ENCODE data around the gene COG5. TPM values are rescaled to one million over a fixed set of nuclear protein-coding genes. Genes with fewer than 3 reads are reported as not detected.

COG5 gene
- total and polyA plus RNA-seq, 2 of the 8 experiments (the other 6 are each of a cell fraction or from before 2014, with no cell fraction given), result 10.5 to 28.1 TPM

DNA sequence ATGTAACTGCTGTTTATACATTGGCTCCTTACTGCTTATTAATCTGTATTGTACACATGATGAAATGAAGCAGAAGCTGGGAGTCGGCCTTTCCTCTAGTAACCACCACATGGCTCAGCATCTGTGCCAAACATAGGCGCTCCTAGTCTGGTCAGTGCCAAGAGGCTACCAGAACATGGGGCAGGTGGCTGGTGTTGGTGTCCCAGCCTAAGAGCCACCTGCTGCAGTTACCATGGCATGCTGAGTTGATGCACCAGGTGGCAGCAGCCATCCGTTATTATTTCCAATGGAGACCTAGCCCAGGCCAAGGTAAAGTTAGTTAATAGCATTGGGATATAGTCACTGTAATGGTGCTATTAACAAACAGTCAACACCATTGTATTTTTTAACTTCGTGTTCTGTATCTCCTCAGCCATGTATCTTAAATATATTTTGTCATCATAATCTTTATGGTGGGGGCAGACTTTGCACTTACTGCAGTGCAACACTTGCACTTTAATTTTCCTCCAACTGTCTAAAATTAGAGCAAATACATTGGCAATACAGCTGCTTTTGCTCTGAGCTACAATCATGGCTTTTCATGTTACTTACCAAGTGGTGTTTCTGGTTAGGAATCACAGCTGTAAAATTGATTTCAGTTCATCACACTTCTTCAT lies 361.8 kb downstream of the COG5 start:
- Histone ChIP-seq H2BK120ac (replicated peaks; ENCODE audit: low read depth, low read length) (no peak overlapping the region), H3K23me2 (ENCODE audit: low read depth, low read length) (no peaks in the 10 kb centered on the region), H3K4me3 (ENCODE audit: extremely low read depth in 1 of 4, insufficient read depth in 2 of 4, low read depth in 3 of 4, low read length in 4 of 4) (no peak overlapping the region), H3K9me3 (ENCODE audit: insufficient read depth in 2 of 2, low read depth in 1 of 2, low read length in 1 of 2) (no peaks in the 10 kb centered on the region), H3K4me1 (replicated peaks in 1 of 4; ENCODE audit: control insufficient read depth in 3 of 4, insufficient read depth in 4 of 4, low read length in 3 of 4) (no peaks in the 10 kb centered on the region), H2BK20ac (ENCODE audit: low read length) (no peak overlapping the region), H2BK5ac (ENCODE audit: low read depth, low read length) (no peak overlapping the region), H3K27me3 (replicated peaks in 1 of 4; ENCODE audit: control insufficient read depth in 3 of 4, extremely low read depth in 1 of 4, insufficient read depth in 3 of 4, low read length in 3 of 4) (no peaks in the 10 kb centered on the region), H3K9ac (replicated peaks in 1 of 4; ENCODE audit: extremely low read depth in 1 of 4, low read depth in 3 of 4, low read length in 3 of 4) (no peak overlapping the region), H3K4ac (replicated peaks; ENCODE audit: insufficient read length, low read depth, low read length) (no peak overlapping the region), H3K79me1 (ENCODE audit: low read depth, low read length) (no peaks in the 10 kb centered on the region), H3K23ac (ENCODE audit: insufficient read length) (no peak overlapping the region), H4K91ac (replicated peaks; ENCODE audit: insufficient read length, low read length) (no peak overlapping the region), H4K8ac (ENCODE audit: extremely low read depth, insufficient read depth, low read length) (no peak overlapping the region), H3K56ac (replicated peaks; ENCODE audit: insufficient read length, low read depth, low read length) (no peak overlapping the region), H3K18ac (ENCODE audit: extremely low read depth, low read length) (no peak overlapping the region), H2AK5ac (ENCODE audit: low read depth, low read length) (no peak overlapping the region), H3K27ac (ENCODE audit: low read depth, low read length) (no peak overlapping the region), H3K79me2 (ENCODE audit: control insufficient read depth in 1 of 2, insufficient read depth in 2 of 2, low read length in 2 of 2) (no peaks in the 10 kb centered on the region), H2AFZ (ENCODE audit: low read length) (no peak overlapping the region), H2BK15ac (ENCODE audit: low read length) (no peak overlapping the region), H3K36me3 (ENCODE audit: control insufficient read depth in 2 of 4, insufficient read depth in 4 of 4, low read length in 3 of 4) (peaks cover 5 to 38% (median 9%) of the 10 kb centered on the region in 4 experiments), H4K5ac (ENCODE audit: insufficient read length, low read depth, low read length) (no peak overlapping the region), H2BK12ac (ENCODE audit: low read depth, low read length) (no peak overlapping the region), H4K20me1 (replicated peaks in 1 of 2; ENCODE audit: control insufficient read depth in 1 of 2, insufficient read depth in 2 of 2, low read length in 2 of 2) (peaks cover 0 to 3% of the 10 kb centered on the region in 2 experiments), H3K4me2 (ENCODE audit: insufficient read depth in 1 of 2, low read depth in 2 of 2, low read length in 2 of 2) (no peak overlapping the region), H3K14ac (ENCODE audit: insufficient read length) (no peak overlapping the region)
- FAIRE-seq (peak; percentile 36), DNase-seq (ENCODE audit: low read depth in 1 of 2, low spot score in 2 of 2) (peak; percentile 19 to 58)
- 81% methylated on average over 4 of the region's 4 CpGs; no CpG with 5 or more reads in 1 of the 2 experiments for WGBS, 2 experiments (ENCODE audit: extremely low coverage in 1 of 2, insufficient coverage in 1 of 2, insufficient read length in 1 of 2, insufficient replicate concordance in 2 of 2, low coverage in 1 of 2, low lambda C conversion rate in 2 of 2, missing lambda C conversion rate in 1 of 2)
- ChIA-PET POLR2A (ENCODE audit: partially characterized antibody) (no interaction called here), CTCF (ENCODE audit: partially characterized antibody) (interaction anchor here (0.8 to 3.3 kb wide), 13 partner anchors 8 to 544 kb away, joined by 3 to 17 read pairs (median 4); partner anchors contain the start of gene HBP1)
- TF ChIP-seq RAD21 (IDR thresholded peaks at IDR 0.05 in 1 of 2, conservative IDR thresholded peaks at IDR 0.05 in 1 of 2; ENCODE audit: low read depth in 2 of 2, low read length in 2 of 2) (peak; percentile 81 to 82), CHD2 (IDR thresholded peaks at IDR 0.05; ENCODE audit: low read length) (no peak), EP300 (IDR thresholded peaks at IDR 0.05; ENCODE audit: borderline replicate concordance in 1 of 2, low read depth in 2 of 2, low read length in 2 of 2) (no peak), TBP (IDR thresholded peaks at IDR 0.05; ENCODE audit: low read depth, low read length) (no peak), GABPA (IDR thresholded peaks at IDR 0.05; ENCODE audit: borderline replicate concordance, insufficient read depth, low read length) (no peak), TEAD4 (IDR thresholded peaks at IDR 0.05; ENCODE audit: low read depth, low read length) (no peak)
- TF ChIP-seq, protein P1, sequence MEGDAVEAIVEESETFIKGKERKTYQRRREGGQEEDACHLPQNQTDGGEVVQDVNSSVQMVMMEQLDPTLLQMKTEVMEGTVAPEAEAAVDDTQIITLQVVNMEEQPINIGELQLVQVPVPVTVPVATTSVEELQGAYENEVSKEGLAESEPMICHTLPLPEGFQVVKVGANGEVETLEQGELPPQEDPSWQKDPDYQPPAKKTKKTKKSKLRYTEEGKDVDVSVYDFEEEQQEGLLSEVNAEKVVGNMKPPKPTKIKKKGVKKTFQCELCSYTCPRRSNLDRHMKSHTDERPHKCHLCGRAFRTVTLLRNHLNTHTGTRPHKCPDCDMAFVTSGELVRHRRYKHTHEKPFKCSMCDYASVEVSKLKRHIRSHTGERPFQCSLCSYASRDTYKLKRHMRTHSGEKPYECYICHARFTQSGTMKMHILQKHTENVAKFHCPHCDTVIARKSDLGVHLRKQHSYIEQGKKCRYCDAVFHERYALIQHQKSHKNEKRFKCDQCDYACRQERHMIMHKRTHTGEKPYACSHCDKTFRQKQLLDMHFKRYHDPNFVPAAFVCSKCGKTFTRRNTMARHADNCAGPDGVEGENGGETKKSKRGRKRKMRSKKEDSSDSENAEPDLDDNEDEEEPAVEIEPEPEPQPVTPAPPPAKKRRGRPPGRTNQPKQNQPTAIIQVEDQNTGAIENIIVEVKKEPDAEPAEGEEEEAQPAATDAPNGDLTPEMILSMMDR (IDR thresholded peaks at IDR 0.05; ENCODE audit: control extremely low read depth in 1 of 3, insufficient read depth in 1 of 3, low read depth in 1 of 3, low read length in 3 of 3), result peak; percentile 67 to 76 (median 75)
